Activated CD8-positive, alpha-beta memory T cell treated with anti-CD3 and anti-CD28 coated beads, Interleukin-2, amount 10 ng/mL, durations not matched to agents 7 days and 5 days (primary cell): ENCODE data around the gene MAB21L3. TPM values are rescaled to one million over a fixed set of nuclear protein-coding genes. Genes with fewer than 3 reads are reported as not detected.
A peak's percentile ranks its signal among the peaks of the same experiment; 100 is the strongest.

ENCODE experiments used
- ATAC-seq: fragments of 150-1000 bp; cut with Tn5 transposase; one replicate; pipeline ENCODE4 v1.10.0; 2021; ENCODE audit warnings: moderate library complexity
- CTCF ChIA-PET: fragments of 350-600 bp; sonication (Branson Sonifier 250); formaldehyde crosslinking; loops from one replicate; lab custom pipeline; 2021; ENCODE audit warnings: antibody characterized with exemption; lab: Charles Lee
- DNase-seq: peaks from one replicate; pipeline ENCODE4 v3.0.0-alpha.2; 2020
- H3K27ac Mint-ChIP-seq: one replicate; pipeline ENCODE4 v1.8.0; 2021; ENCODE audit warnings: mild to moderate bottlenecking, mixed read lengths
- H3K27me3 Mint-ChIP-seq: one replicate; pipeline ENCODE4 v1.8.0; 2021; ENCODE audit warnings: mixed read lengths
- H3K36me3 Mint-ChIP-seq: one replicate; pipeline ENCODE4 v1.8.0; 2021; ENCODE audit warnings: mild to moderate bottlenecking, mixed read lengths
- H3K4me1 Mint-ChIP-seq: one replicate; pipeline ENCODE4 v1.8.0; 2021; ENCODE audit warnings: mixed read lengths
- H3K4me3 Mint-ChIP-seq: one replicate; pipeline ENCODE4 v1.8.0; 2021; ENCODE audit warnings: mild to moderate bottlenecking, moderate library complexity, mixed read lengths
- H3K9me3 Mint-ChIP-seq: one replicate; pipeline ENCODE4 v1.8.0; 2022; ENCODE audit warnings: low read depth, mixed read lengths
- total RNA-seq, 2 experiments: library from RNA; stranded (reverse); gene quantifications; one replicate each; pipeline ENCODE4 v1.2.3, GENCODE V29; 2021

MAB21L3 gene
- total RNA-seq, 2 experiments from 2014 or later: not detected

GRCh38 chr1:116118471-116118870 lies 7.3 kb downstream of the MAB21L3 start:
- H3K4me3 Mint-ChIP-seq: no peak overlapping the region
- DNase-seq (no peak), ATAC-seq (no peak)
- H3K4me1 Mint-ChIP-seq: no peaks in the 10 kb centered on the region
- H3K27me3 Mint-ChIP-seq: peaks cover 14% of the 10 kb centered on the region
- no peak overlapping the region for H3K27ac Mint-ChIP-seq
- no peaks in the 10 kb centered on the region for H3K9me3 Mint-ChIP-seq
- H3K36me3 Mint-ChIP-seq: no peaks in the 10 kb centered on the region
- CTCF ChIA-PET: no interaction called here

DNA sequence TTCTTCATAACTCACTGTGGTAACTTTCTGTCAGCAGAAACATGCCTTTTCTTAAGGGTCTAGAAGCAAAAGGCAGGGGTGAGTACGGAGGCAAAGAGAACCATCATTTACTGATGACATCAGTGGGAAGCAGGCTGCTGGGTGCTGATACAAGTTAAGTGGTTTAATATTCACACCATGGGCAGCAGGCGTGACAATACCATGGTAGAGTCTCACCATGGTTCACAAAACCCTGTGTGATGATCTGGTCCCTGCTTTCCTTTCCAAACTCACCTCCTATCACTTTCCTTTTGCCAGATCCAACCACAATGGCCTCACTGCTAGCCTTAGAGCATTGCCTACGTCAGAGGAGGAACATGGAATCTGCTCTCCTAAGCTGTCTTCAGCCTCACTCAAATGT lies 8.7 kb downstream of the MAB21L3 start:
- no peak overlapping the region for H3K27ac Mint-ChIP-seq
- no peak for DNase-seq
- no peak for ATAC-seq
- peaks cover 17% of the 10 kb centered on the region for H3K27me3 Mint-ChIP-seq
- no peaks in the 10 kb centered on the region for H3K36me3 Mint-ChIP-seq
- CTCF ChIA-PET: interaction anchor here (1.7 kb wide), 1 partner anchor 19 kb away, joined by 5 read pairs; no protein-coding TSS in a partner anchor
- H3K9me3 Mint-ChIP-seq: no peaks in the 10 kb centered on the region
- no peak overlapping the region for H3K4me3 Mint-ChIP-seq
- no peaks in the 10 kb centered on the region for H3K4me1 Mint-ChIP-seq

- CTCF ChIA-PET: interaction anchor here (1.6 kb wide), 1 partner anchor 16 kb away, joined by 5 read pairs; no protein-coding TSS in a partner anchor
- ATAC-seq (no peak), DNase-seq (no peak)
- Mint-ChIP-seq H3K4me3 (no peak overlapping the region), H3K9me3 (no peaks in the 10 kb centered on the region), H3K36me3 (no peaks in the 10 kb centered on the region), H3K27ac (no peak overlapping the region), H3K4me1 (peaks cover 21% of the 10 kb centered on the region), H3K27me3 (peaks cover 31% of the 10 kb centered on the region)
Observed at GRCh38 chr1:116122955-116123757, 12.0 kb downstream of the MAB21L3 start.

DNA sequence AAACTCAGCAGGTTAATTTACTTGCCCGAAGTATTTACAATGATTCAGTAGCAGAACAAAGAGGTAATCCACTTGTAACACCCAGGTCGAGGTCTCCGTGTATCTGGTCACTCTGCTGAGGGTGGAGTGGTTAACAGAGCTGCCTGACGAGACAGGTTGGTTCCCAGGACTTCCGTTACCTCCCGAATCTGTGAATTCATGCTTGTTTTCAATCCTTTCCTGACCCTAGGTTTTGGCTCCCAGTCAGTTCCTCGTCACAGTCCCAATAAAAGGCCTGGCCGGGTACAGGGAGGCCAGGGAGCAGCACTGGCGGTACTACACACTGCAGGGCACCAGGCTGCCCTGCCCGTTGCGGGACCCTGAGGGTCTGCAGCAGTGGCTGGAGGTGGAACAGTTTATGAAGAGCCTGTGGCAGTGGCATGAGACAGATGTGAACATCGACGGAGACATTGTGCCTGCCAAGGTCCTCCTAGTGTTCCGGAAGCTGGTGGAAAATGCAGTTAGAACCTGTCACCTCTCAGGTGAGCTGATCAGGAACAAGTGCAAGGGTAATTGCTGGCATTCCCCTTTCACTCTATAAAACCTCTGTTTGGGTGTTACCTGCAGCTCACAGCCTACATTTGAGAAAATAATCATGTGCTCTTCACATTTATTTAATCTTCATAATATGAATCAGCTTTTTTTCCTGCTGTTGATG lies 12.8 kb downstream of the MAB21L3 start:
- DNase-seq (no peak), ATAC-seq (no peak)
- CTCF ChIA-PET: interaction anchor here (0.6 to 2.1 kb wide), 3 partner anchors 9 to 361 kb away, joined by 3 to 7 read pairs (median 3); no protein-coding TSS in a partner anchor
- H3K4me3 Mint-ChIP-seq: no peak overlapping the region
- no peaks in the 10 kb centered on the region for H3K9me3 Mint-ChIP-seq
- no peak overlapping the region for H3K27ac Mint-ChIP-seq
- no peaks in the 10 kb centered on the region for H3K36me3 Mint-ChIP-seq
- peaks cover 31% of the 10 kb centered on the region for H3K27me3 Mint-ChIP-seq
- H3K4me1 Mint-ChIP-seq: peaks cover 29% of the 10 kb centered on the region

GRCh38 chr1:116125758-116126157 lies 14.6 kb downstream of the MAB21L3 start:
- Mint-ChIP-seq H3K27ac (no peak overlapping the region), H3K4me3 (no peak overlapping the region), H3K4me1 (peaks cover 34% of the 10 kb centered on the region), H3K36me3 (no peaks in the 10 kb centered on the region), H3K27me3 (peaks cover 33% of the 10 kb centered on the region), H3K9me3 (no peaks in the 10 kb centered on the region)
- ATAC-seq (no peak), DNase-seq (no peak)
- CTCF ChIA-PET: interaction anchor here (2.1 kb wide), 1 partner anchor 13 kb away, joined by 7 read pairs; no protein-coding TSS in a partner anchor

- Mint-ChIP-seq H3K36me3 (no peaks in the 10 kb centered on the region), H3K9me3 (no peaks in the 10 kb centered on the region), H3K27ac (no peak overlapping the region), H3K27me3 (peaks cover 33% of the 10 kb centered on the region), H3K4me3 (no peak overlapping the region), H3K4me1 (peaks cover 34% of the 10 kb centered on the region)
- CTCF ChIA-PET: interaction anchor here (2.7 kb wide), 1 partner anchor 13 kb away, joined by 11 read pairs; no protein-coding TSS in a partner anchor
- ATAC-seq (no peak), DNase-seq (no peak)
Observed at GRCh38 chr1:116126281-116126680, 15.1 kb downstream of the MAB21L3 start.

DNA sequence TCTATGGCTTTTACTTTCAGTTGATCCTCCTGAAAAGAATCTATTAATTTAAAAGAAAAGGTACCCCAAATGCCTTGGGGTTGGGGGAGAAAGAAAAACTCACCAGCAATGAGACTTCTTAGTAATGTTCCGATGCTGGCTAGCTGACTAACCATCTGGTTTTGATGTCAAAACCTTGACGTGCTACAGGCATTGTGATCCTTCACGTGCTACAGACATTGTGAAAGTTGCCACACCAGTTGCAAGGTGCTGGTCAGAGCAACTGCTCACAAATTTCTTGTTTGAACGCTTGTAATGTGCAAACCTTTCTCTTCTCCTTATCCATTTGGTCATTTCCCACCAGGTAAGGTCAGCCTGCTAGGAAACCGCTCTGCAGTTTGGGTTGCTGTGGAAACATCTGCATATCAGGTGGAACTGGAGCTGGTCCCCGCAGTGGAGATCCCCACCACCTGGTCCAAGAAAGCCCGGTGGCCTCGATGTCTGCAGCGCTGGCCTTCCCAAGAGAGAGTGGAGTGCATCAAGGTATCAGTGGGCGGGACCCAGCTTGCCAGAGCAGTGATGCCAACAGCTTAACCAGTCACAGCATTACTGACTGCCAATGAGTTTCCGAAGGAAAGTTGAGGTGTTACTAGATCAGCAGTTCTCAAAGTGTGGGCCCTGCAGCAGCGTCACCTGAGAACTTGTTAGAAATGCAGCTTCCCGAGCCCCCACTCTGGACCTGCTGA lies 16.1 kb downstream of the MAB21L3 start:
- CTCF ChIA-PET: interaction anchor here (1.2 to 2.7 kb wide), 2 partner anchors 12 to 358 kb away, joined by 4 to 11 read pairs; no protein-coding TSS in a partner anchor
- no peaks in the 10 kb centered on the region for H3K36me3 Mint-ChIP-seq
- H3K9me3 Mint-ChIP-seq: no peaks in the 10 kb centered on the region
- ATAC-seq (no peak), DNase-seq (no peak)
- peaks cover 34% of the 10 kb centered on the region for H3K4me1 Mint-ChIP-seq
- peaks cover 33% of the 10 kb centered on the region for H3K27me3 Mint-ChIP-seq
- H3K4me3 Mint-ChIP-seq: no peak overlapping the region
- no peak overlapping the region for H3K27ac Mint-ChIP-seq

DNA sequence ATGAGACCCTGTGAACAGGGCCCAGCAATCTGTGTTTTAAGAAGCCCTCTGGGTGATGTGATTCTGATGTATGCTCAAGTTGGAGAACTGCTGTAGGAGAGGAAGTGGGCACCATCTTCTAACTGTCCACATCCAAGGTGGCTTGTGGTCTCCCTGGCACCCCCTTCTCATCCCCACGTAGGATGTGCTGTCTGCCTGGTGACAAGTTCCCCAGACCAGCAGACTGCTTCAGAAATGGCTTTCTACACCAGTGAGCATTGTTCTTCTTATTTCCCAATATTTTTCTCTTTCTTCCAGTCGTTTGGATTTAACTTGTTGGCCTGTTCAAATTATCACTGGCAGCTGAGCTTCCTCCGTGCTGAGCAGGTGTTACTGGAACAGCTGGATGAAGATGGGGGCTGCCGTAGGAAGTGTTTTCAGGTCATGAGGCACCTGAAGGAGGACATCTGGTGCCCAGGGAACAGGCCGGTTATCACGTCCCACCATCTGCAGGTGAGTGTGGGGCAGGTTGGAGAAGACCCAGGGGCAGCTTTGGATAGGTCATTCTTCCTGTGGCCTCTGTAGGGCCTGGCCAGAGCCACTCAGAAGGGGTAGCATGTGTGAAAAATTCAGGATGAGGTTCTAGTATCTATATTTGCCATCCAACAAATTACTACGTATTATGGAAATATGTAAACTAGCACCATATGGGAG lies 16.8 kb downstream of the MAB21L3 start:
- peaks cover 30% of the 10 kb centered on the region for H3K27me3 Mint-ChIP-seq
- peaks cover 34% of the 10 kb centered on the region for H3K4me1 Mint-ChIP-seq
- ATAC-seq (no peak), DNase-seq (no peak)
- H3K9me3 Mint-ChIP-seq: no peaks in the 10 kb centered on the region
- CTCF ChIA-PET: interaction anchor here (1.2 to 2.7 kb wide), 2 partner anchors 11 to 357 kb away, joined by 4 to 11 read pairs; no protein-coding TSS in a partner anchor
- no peak overlapping the region for H3K27ac Mint-ChIP-seq
- H3K4me3 Mint-ChIP-seq: no peak overlapping the region
- H3K36me3 Mint-ChIP-seq: no peaks in the 10 kb centered on the region

DNA sequence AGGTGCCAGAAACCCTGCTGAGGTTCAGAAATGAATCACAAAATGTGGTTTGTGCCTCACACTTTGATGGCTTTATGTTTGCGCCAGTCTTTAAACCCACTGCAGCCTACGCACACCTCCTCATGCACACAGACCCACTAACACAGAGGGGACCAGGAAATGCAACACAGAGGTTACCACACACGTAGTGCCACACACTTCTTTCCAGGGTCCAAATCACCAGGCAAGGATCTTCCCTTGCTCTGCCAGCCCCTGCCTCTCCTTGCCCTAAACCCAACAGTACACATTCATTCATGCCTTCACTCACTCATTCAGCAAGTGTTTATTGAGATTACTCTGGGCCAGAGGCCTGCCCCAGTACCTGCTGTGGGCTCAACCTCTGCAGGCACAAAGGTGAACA lies 17.5 kb downstream of the MAB21L3 start:
- no peak overlapping the region for H3K4me3 Mint-ChIP-seq
- no peaks in the 10 kb centered on the region for H3K9me3 Mint-ChIP-seq
- DNase-seq (peak; percentile 60), ATAC-seq (peak; percentile 77)
- peaks cover 23% of the 10 kb centered on the region for H3K27me3 Mint-ChIP-seq
- CTCF ChIA-PET: interaction anchor here (2.7 kb wide), 2 partner anchors 10 kb away, joined by 11 to 12 read pairs; no protein-coding TSS in a partner anchor
- H3K36me3 Mint-ChIP-seq: no peaks in the 10 kb centered on the region
- no peak overlapping the region for H3K27ac Mint-ChIP-seq
- H3K4me1 Mint-ChIP-seq: peaks cover 34% of the 10 kb centered on the region

DNA sequence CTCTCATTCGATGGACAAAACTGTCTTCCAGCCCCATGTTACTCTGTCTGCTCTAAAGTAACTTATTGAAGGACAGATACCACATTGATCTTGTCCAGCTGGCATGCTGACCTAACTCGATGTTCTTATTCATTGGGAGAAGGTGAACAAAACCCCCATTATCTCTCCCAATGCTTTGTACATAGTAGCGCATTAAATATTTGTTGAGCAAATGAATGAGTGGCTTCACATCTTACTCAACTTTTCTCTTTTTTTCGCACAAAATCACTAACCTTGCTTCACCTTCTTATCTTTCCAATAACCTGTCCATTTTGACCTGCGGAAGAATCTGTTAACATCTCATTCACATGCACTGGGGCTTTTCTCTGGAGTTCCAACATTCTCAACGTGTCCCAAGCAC lies 18.3 kb downstream of the MAB21L3 start:
- Mint-ChIP-seq H3K27ac (no peak overlapping the region), H3K36me3 (no peaks in the 10 kb centered on the region), H3K4me3 (no peak overlapping the region), H3K27me3 (peaks cover 17% of the 10 kb centered on the region), H3K4me1 (peaks cover 34% of the 10 kb centered on the region), H3K9me3 (no peaks in the 10 kb centered on the region)
- CTCF ChIA-PET: interaction anchor here (2.7 kb wide), 1 partner anchor 10 kb away, joined by 12 read pairs; no protein-coding TSS in a partner anchor
- DNase-seq: no peak
- ATAC-seq: no peak

GRCh38 chr1:116130356-116130755 lies 19.2 kb downstream of the MAB21L3 start:
- Mint-ChIP-seq H3K4me3 (no peak overlapping the region), H3K27ac (no peak overlapping the region), H3K4me1 (peaks cover 34% of the 10 kb centered on the region), H3K27me3 (peaks cover 12% of the 10 kb centered on the region), H3K36me3 (no peaks in the 10 kb centered on the region), H3K9me3 (no peaks in the 10 kb centered on the region)
- ATAC-seq: no peak
- CTCF ChIA-PET: interaction anchor here (0.6 to 2.7 kb wide), 3 partner anchors 9 to 369 kb away, joined by 3 to 12 read pairs (median 3); no protein-coding TSS in a partner anchor
- no peak for DNase-seq

DNA sequence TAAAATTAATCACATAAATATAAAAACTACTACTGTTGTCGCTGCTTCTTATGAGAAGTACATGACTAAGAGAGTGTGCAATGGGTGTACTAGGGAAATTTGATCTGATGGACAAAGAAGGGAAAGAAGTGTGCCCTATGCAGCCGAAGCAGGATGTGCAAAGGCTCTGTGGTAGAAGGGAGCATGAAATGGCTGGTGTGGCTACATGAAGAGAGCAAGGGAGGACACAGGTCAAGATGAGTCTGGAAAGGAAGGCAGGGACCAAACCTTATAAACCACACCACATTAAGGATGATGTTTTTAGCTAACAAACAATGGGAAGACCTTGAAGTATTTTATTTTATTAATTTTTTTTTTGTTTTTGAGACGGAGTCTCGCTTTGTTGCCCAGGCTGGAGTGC lies 20.0 kb downstream of the MAB21L3 start:
- H3K4me1 Mint-ChIP-seq: peaks cover 30% of the 10 kb centered on the region
- DNase-seq (no peak), ATAC-seq (no peak)
- H3K27me3 Mint-ChIP-seq: peaks cover 6% of the 10 kb centered on the region
- H3K9me3 Mint-ChIP-seq: no peaks in the 10 kb centered on the region
- H3K27ac Mint-ChIP-seq: no peak overlapping the region
- CTCF ChIA-PET: interaction anchor here (0.6 to 2.7 kb wide), 2 partner anchors 8 to 358 kb away, joined by 3 to 12 read pairs; no protein-coding TSS in a partner anchor
- H3K4me3 Mint-ChIP-seq: no peak overlapping the region
- no peaks in the 10 kb centered on the region for H3K36me3 Mint-ChIP-seq
